ENCODE measurements around the gene KCTD10. TPM values are rescaled to one million over a fixed set of nuclear protein-coding genes. Genes with fewer than 3 reads are reported as not detected.

KCTD10 gene
- 62.3 and 80.4 TPM in 2 replicates for total RNA-seq

GRCh38 chr12:109477185-109477962 is at the start of gene KCTD10, which contains the start of gene UBE3B:
TSS of gene KCTD10 (minus strand) at chr12:109477300. CDS start at chr12:109477262, 38 bp downstream.
TSS of gene UBE3B (plus strand) at chr12:109477634. CDS start at chr12:109483552, 5,918 bp downstream.

Other genes with a start within 250 kb of the KCTD10 start
- gene FOXN4, start 168.0 kb downstream of the KCTD10 start, total RNA-seq = not detected in 2 replicates
- not detected in 2 replicates for gene MYO1H, start 129.4 kb downstream of the KCTD10 start, total RNA-seq
- gene UBE3B, start 334 bp upstream of the KCTD10 start, total RNA-seq = 68.5 and 81.9 TPM in 2 replicates
- 26.5 and 37.8 TPM in 2 replicates for gene MMAB, start 96.2 kb upstream of the KCTD10 start, total RNA-seq
- gene MVK, start 96.5 kb upstream of the KCTD10 start, total RNA-seq = 13.6 and 54.3 TPM in 2 replicates
- gene FAM222A, start 236.5 kb upstream of the KCTD10 start, total RNA-seq = 0.15 and 0.33 TPM in 2 replicates

Measured in smooth muscle cell of trachea (primary cell).